ENCODE data around the gene SLC39A6. TPM values are rescaled to one million over a fixed set of nuclear protein-coding genes. Genes with fewer than 3 reads are reported as not detected.

The SLC39A6 gene
- total RNA-seq, 2 donors from 2014 or later = 27.6 to 42.2 TPM

DNA sequence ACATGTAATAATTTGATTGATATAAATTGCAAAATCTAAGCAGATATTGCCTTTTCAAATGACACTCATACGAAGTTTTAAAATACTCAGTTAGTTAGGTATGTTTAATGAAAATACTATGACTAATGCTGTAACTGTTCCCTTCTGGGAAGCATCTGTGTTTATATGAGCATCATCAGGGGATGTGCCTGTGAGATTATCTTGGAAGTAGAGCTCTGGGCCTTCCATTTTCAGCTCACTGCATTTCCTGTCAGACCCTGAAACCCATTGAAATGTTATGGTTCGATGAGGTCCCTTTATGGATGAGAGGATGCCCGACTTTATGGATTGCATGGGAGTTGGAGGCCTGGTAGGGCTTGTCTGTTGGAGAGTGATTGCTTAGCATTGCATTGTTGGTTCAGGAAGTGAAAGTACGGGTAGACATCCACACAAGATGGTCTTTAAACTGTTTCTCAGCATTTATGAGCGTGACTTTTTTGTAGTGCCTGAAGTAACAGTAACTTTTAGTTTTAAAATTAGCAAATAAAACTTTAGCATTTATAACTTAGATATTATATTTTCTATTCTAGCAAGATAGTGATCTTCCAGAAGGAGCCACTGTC, 29.2 kb upstream of the SLC39A6 start:
- Histone ChIP-seq H3K9me3 (no peaks in the 10 kb centered on the region), H3K27ac (no peak overlapping the region), H3K4me3 (no peak overlapping the region), H3K36me3 (peaks cover 15% of the 10 kb centered on the region), H3K27me3 (replicated peaks; ENCODE audit: insufficient read depth) (no peaks in the 10 kb centered on the region), H3K4me1 (ENCODE audit: control insufficient read depth in 1 of 2, low read depth in 2 of 2) (no peaks in the 10 kb centered on the region)
- DNase-seq (ENCODE audit: low spot score) = no peak
- ATAC-seq (ENCODE audit: insufficient number of reproducible peaks, low FRiP score, low read depth) = no peak
- TF ChIP-seq, protein P1, sequence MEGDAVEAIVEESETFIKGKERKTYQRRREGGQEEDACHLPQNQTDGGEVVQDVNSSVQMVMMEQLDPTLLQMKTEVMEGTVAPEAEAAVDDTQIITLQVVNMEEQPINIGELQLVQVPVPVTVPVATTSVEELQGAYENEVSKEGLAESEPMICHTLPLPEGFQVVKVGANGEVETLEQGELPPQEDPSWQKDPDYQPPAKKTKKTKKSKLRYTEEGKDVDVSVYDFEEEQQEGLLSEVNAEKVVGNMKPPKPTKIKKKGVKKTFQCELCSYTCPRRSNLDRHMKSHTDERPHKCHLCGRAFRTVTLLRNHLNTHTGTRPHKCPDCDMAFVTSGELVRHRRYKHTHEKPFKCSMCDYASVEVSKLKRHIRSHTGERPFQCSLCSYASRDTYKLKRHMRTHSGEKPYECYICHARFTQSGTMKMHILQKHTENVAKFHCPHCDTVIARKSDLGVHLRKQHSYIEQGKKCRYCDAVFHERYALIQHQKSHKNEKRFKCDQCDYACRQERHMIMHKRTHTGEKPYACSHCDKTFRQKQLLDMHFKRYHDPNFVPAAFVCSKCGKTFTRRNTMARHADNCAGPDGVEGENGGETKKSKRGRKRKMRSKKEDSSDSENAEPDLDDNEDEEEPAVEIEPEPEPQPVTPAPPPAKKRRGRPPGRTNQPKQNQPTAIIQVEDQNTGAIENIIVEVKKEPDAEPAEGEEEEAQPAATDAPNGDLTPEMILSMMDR (IDR thresholded peaks at IDR 0.05) = no peak

DNA sequence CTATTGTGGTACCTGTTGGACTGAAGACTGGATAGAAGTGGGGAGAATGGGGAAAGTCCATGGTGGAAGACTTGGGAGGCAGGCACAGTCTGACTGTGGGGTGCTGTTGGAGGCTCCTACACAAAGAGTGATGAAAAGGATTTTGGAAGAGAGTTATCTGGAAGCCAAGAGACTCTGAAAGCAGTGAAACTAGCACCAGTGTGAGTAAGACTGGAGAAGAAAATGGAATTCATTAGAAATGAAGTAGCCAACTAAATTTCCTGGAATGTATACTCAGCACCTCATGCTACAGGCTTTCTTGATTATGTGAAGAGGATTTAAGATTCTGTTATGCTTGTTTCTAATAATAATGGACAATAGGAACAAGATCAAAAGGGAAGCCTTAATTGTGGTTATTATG, 28.3 kb upstream of the SLC39A6 start:
- H3K27ac ChIP-seq = no peak overlapping the region
- peaks cover 22% of the 10 kb centered on the region for H3K36me3 ChIP-seq
- no peak overlapping the region for H3K4me3 ChIP-seq
- H3K27me3 ChIP-seq (replicated peaks; ENCODE audit: insufficient read depth) = no peaks in the 10 kb centered on the region
- H3K4me1 ChIP-seq (ENCODE audit: control insufficient read depth in 1 of 2, low read depth in 2 of 2) = no peaks in the 10 kb centered on the region
- no peaks in the 10 kb centered on the region for H3K9me3 ChIP-seq
- TF ChIP-seq, protein P1 (IDR thresholded peaks at IDR 0.05) = no peak
- ATAC-seq (ENCODE audit: insufficient number of reproducible peaks, low FRiP score, low read depth) = no peak
- DNase-seq (ENCODE audit: low spot score) = no peak

DNA sequence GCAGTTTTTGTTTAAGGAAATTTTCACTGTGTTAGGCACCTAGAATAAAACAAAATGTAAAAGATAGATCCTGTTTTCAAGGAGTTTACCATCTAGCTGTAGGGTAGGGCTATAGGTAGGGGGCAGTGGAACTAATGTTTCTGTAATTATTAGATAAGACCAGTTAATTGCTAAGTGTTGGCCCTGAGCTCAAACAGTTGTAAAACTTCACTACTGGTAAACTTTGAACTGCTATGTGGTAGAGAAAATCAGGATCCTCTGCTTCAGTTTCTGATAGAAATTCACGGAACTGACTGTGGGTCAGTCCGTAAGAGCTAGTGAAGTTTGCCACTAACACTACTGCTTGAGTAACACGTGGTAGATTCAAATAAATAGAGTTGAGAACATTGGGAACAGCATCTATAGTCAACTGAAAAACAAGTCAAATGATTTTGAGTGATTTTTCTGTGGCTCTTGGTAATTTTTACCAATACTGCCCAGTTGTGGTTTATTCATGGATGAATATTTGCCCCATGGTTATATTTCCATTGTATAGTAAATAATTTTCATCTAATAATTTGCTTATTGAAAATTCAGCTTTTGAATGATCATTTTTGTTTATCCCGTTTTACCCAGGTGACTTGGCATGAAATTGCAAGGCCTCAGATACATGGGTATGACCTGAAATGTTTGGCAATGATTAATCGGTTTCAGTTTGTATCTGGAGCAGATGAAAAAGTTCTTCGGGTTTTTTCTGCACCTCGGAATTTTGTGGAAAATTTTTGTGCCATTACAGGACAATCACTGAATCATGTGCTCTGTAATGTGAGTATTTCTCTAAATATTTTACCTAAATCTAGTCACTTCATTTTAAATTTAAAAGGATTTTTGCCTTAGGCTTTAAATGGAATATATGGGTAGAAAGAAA, 27.0 kb upstream of the SLC39A6 start:
- Histone ChIP-seq H3K4me3 (no peak overlapping the region), H3K36me3 (peaks cover 21% of the 10 kb centered on the region), H3K4me1 (ENCODE audit: control insufficient read depth in 1 of 2, low read depth in 2 of 2) (no peaks in the 10 kb centered on the region), H3K9me3 (no peaks in the 10 kb centered on the region), H3K27ac (no peak overlapping the region), H3K27me3 (replicated peaks; ENCODE audit: insufficient read depth) (no peaks in the 10 kb centered on the region)
- DNase-seq (ENCODE audit: low spot score) (no peak), ATAC-seq (ENCODE audit: insufficient number of reproducible peaks, low FRiP score, low read depth) (no peak)
- TF ChIP-seq, protein P1 (IDR thresholded peaks at IDR 0.05) = no peak

DNA sequence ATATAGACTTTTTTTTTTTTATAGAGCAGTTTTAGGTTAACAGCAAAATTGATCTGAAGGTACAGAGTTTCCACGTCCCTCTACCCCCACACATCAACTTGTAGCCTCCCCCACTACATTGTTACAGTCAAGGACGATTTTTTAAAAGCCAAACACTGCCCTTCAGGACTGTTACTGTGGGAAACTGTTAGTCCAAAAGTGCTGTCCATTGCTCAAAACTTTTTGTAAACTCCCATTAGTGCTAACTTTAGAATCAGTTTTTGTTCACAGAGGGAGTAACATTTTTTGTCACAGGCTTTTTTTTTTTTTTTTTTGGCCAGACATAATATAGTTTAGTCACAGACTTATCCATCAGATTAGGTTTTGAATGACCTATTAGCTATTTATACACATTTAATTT, 24.6 kb upstream of the SLC39A6 start:
- TF ChIP-seq, protein P1 (IDR thresholded peaks at IDR 0.05) = no peak
- Histone ChIP-seq H3K27ac (peak overlapping the region; percentile 16 to 18), H3K36me3 (peaks cover 28% of the 10 kb centered on the region), H3K4me3 (no peak overlapping the region), H3K4me1 (ENCODE audit: control insufficient read depth in 1 of 2, low read depth in 2 of 2) (no peaks in the 10 kb centered on the region), H3K9me3 (no peaks in the 10 kb centered on the region), H3K27me3 (replicated peaks; ENCODE audit: insufficient read depth) (no peaks in the 10 kb centered on the region)
- ATAC-seq (ENCODE audit: insufficient number of reproducible peaks, low FRiP score, low read depth) (peak; percentile 48), DNase-seq (ENCODE audit: low spot score) (no peak)

DNA sequence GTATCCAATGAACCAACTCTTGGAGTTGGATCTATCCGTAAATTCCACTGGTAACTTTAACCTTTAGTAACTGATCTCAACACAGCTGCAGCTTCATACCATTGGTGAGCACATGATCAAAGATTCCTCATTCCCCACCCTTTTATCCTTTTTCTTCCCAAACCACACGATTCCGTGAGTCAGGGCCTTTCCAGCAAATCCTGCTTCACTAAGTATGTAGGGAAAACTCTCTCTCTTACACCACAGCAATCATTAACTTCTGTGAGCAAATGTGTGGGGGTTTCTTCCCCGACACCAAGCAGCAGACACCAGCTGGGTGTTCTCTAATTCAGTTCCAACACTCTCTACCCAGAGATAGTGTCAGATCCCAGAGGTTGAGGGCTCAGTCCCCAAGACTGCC, 24.1 kb upstream of the SLC39A6 start:
- TF ChIP-seq, protein P1 (IDR thresholded peaks at IDR 0.05) = no peak
- no peak for DNase-seq (ENCODE audit: low spot score)

More for the DNA sequence above, 24.1 kb upstream of the SLC39A6 start:
- no peaks in the 10 kb centered on the region for H3K9me3 ChIP-seq
- H3K4me1 ChIP-seq (ENCODE audit: control insufficient read depth in 1 of 2, low read depth in 2 of 2) = no peaks in the 10 kb centered on the region
- H3K36me3 ChIP-seq = peaks cover 28% of the 10 kb centered on the region
- ATAC-seq (ENCODE audit: insufficient number of reproducible peaks, low FRiP score, low read depth) = no peak
- peak overlapping the region in 1 of 2 donors; percentile 16 for H3K27ac ChIP-seq
- no peaks in the 10 kb centered on the region for H3K27me3 ChIP-seq (replicated peaks; ENCODE audit: insufficient read depth)
- H3K4me3 ChIP-seq = no peak overlapping the region

Measured in thoracic aorta (tissue), 2 donors.